HUES6 (cell line): Measurements from ENCODE around the gene PABPN1L.
A peak's percentile ranks its signal among the peaks of the same experiment; 100 is the strongest.

Source experiments
- H3K27ac ChIP-seq: 2 replicates; pipeline ENCODE4 v1.7.0; 2013; ENCODE audit warnings: low read depth, mild to moderate bottlenecking, low read length, inconsistent platforms
- H3K27me3 ChIP-seq: 2 replicates; pipeline ENCODE4 v1.6.1; 2013; ENCODE audit warnings: low read length; ENCODE audit not compliant: control insufficient read depth, insufficient read depth
- H3K36me3 ChIP-seq: 2 replicates; pipeline ENCODE4 v1.6.1; 2013; ENCODE audit warnings: low read length; ENCODE audit not compliant: control insufficient read depth, insufficient read depth
- H3K4me1 ChIP-seq: 2 replicates; pipeline ENCODE4 v1.6.1; 2013; ENCODE audit warnings: low read length; ENCODE audit not compliant: control insufficient read depth, insufficient read depth
- H3K4me3 ChIP-seq: 2 replicates; pipeline ENCODE4 v1.5.1; 2013; ENCODE audit warnings: low read depth, low read length
- H3K9ac ChIP-seq: one replicate; pipeline ENCODE4 v1.6.1; 2013; ENCODE audit warnings: mild to moderate bottlenecking, low read length
- H3K9me3 ChIP-seq: 2 replicates; pipeline ENCODE4 v1.6.1; 2013; ENCODE audit warnings: low read depth, low read length; ENCODE audit not compliant: control insufficient read depth, insufficient read depth

Gene PABPN1L

GRCh38 chr16:88909431-88910210 is 43.2 kb upstream of the PABPN1L start:
- H3K9ac ChIP-seq: no peak overlapping the region
- no peak overlapping the region for H3K27ac ChIP-seq
- peaks cover 8% of the 10 kb centered on the region; the same call in 1 of the 2 replicates for H3K9me3 ChIP-seq
- H3K27me3 ChIP-seq: no peaks in the 10 kb centered on the region; the same call in 1 of the 2 replicates
- H3K4me3 ChIP-seq: no peak overlapping the region
- 0 out of 2 replicates have a peak, but pooled peaks cover 2% of the 10 kb centered on the region for H3K4me1 ChIP-seq
- H3K36me3 ChIP-seq: no peaks in the 10 kb centered on the region

GRCh38 chr16:88908307-88908706 is 41.8 kb upstream of the PABPN1L start:
- Histone ChIP-seq H3K27ac (no peak overlapping the region), H3K4me1 (0 out of 2 replicates have a peak, but pooled peaks cover 2% of the 10 kb centered on the region), H3K4me3 (no peak overlapping the region), H3K9me3 (peaks cover 2% of the 10 kb centered on the region; the same call in 1 of the 2 replicates), H3K36me3 (no peaks in the 10 kb centered on the region), H3K9ac (no peak overlapping the region), H3K27me3 (no peaks in the 10 kb centered on the region; the same call in 1 of the 2 replicates)

- no peaks in the 10 kb centered on the region; the same call in 1 of the 2 replicates for H3K27me3 ChIP-seq
- no peak overlapping the region for H3K27ac ChIP-seq
- no peaks in the 10 kb centered on the region for H3K9me3 ChIP-seq
- no peaks in the 10 kb centered on the region for H3K36me3 ChIP-seq
- H3K4me3 ChIP-seq: no peak overlapping the region
- H3K4me1 ChIP-seq: 0 out of 2 replicates have a peak, but pooled peaks cover 2% of the 10 kb centered on the region
- H3K9ac ChIP-seq: no peak overlapping the region
Measured at GRCh38 chr16:88907768-88908167, 41.3 kb upstream of the PABPN1L start.

GRCh38 chr16:88906535-88907105 is 40.2 kb upstream of the PABPN1L start:
- Histone ChIP-seq H3K9me3 (no peaks in the 10 kb centered on the region), H3K27ac (no peak overlapping the region), H3K9ac (no peak overlapping the region), H3K36me3 (no peaks in the 10 kb centered on the region), H3K27me3 (no peaks in the 10 kb centered on the region; the same call in 1 of the 2 replicates), H3K4me1 (peaks cover 9% of the 10 kb centered on the region; the same call in 1 of the 2 replicates), H3K4me3 (no peak overlapping the region)

- H3K9me3 ChIP-seq: no peaks in the 10 kb centered on the region
- H3K27me3 ChIP-seq: no peaks in the 10 kb centered on the region; the same call in 1 of the 2 replicates
- peak overlapping the region; percentile 31; the same call in 1 of the 2 replicates for H3K4me3 ChIP-seq
- H3K36me3 ChIP-seq: no peaks in the 10 kb centered on the region
- peaks cover 10% of the 10 kb centered on the region; the same call in 1 of the 2 replicates for H3K4me1 ChIP-seq
- H3K27ac ChIP-seq: no peak overlapping the region
- no peak overlapping the region for H3K9ac ChIP-seq
Measured at GRCh38 chr16:88906020-88906419, 39.6 kb upstream of the PABPN1L start.

GRCh38 chr16:88905563-88905962 is 39.1 kb upstream of the PABPN1L start:
- peak overlapping the region; percentile 31; the same call in 1 of the 2 replicates for H3K4me3 ChIP-seq
- no peaks in the 10 kb centered on the region for H3K36me3 ChIP-seq
- H3K4me1 ChIP-seq: peaks cover 10% of the 10 kb centered on the region; the same call in 1 of the 2 replicates
- H3K9ac ChIP-seq: no peak overlapping the region
- H3K27ac ChIP-seq: no peak overlapping the region
- no peaks in the 10 kb centered on the region for H3K9me3 ChIP-seq
- no peaks in the 10 kb centered on the region; the same call in 1 of the 2 replicates for H3K27me3 ChIP-seq

- H3K36me3 ChIP-seq: no peaks in the 10 kb centered on the region
- no peaks in the 10 kb centered on the region for H3K9me3 ChIP-seq
- H3K4me1 ChIP-seq: peaks cover 10% of the 10 kb centered on the region; the same call in 1 of the 2 replicates
- no peak overlapping the region; the same call in 1 of the 2 replicates for H3K4me3 ChIP-seq
- H3K27me3 ChIP-seq: no peaks in the 10 kb centered on the region
- H3K9ac ChIP-seq: no peak overlapping the region
- no peak overlapping the region for H3K27ac ChIP-seq
Measured at GRCh38 chr16:88904676-88905365, 38.4 kb upstream of the PABPN1L start.

GRCh38 chr16:88903267-88903666 is 36.8 kb upstream of the PABPN1L start:
- Histone ChIP-seq H3K27me3 (no peaks in the 10 kb centered on the region), H3K36me3 (no peaks in the 10 kb centered on the region), H3K4me1 (peaks cover 10% of the 10 kb centered on the region; the same call in 1 of the 2 replicates), H3K9me3 (no peaks in the 10 kb centered on the region), H3K4me3 (no peak overlapping the region), H3K9ac (no peak overlapping the region), H3K27ac (no peak overlapping the region)

- Histone ChIP-seq H3K9me3 (no peaks in the 10 kb centered on the region), H3K27ac (no peak overlapping the region), H3K4me3 (no peak overlapping the region), H3K9ac (no peak overlapping the region), H3K27me3 (no peaks in the 10 kb centered on the region), H3K4me1 (peaks cover 10% of the 10 kb centered on the region; the same call in 1 of the 2 replicates), H3K36me3 (no peaks in the 10 kb centered on the region)
Measured at GRCh38 chr16:88902744-88903143, 36.3 kb upstream of the PABPN1L start.

- H3K9ac ChIP-seq: no peak overlapping the region
- peaks cover 10% of the 10 kb centered on the region; the same call in 1 of the 2 replicates for H3K4me1 ChIP-seq
Measured at GRCh38 chr16:88901718-88902337, 35.4 kb upstream of the PABPN1L start.

More at GRCh38 chr16:88901718-88902337, 35.4 kb upstream of the PABPN1L start:
- Histone ChIP-seq H3K27ac (no peak overlapping the region), H3K27me3 (no peaks in the 10 kb centered on the region), H3K9me3 (no peaks in the 10 kb centered on the region), H3K36me3 (no peaks in the 10 kb centered on the region), H3K4me3 (no peak overlapping the region)
